Measurements from ENCODE around the gene U2AF1L4. TPM values are rescaled to one million over a fixed set of nuclear protein-coding genes. Genes with fewer than 3 reads are reported as not detected.

The U2AF1L4 gene
- total RNA-seq, 6 experiments from 2014 or later = 18.0 to 20.8 (median 18.7) TPM

GRCh38 chr19:35721374-35721773 lies 23.8 kb downstream of the U2AF1L4 start:
- TF ChIP-seq CTCF (IDR thresholded peaks at IDR 0.05) = no peak
- no peak for DNase-seq
- H3K4me3 Mint-ChIP-seq = no peak overlapping the region
- H3K27me3 Mint-ChIP-seq (ENCODE audit: insufficient read depth) = peaks cover 3% of the 10 kb centered on the region
- H3K36me3 Mint-ChIP-seq (ENCODE audit: low read depth) = peaks cover 8% of the 10 kb centered on the region; the same call in 1 of the 2 replicates
- H3K27ac Mint-ChIP-seq = no peak overlapping the region
- H3K4me1 Mint-ChIP-seq (ENCODE audit: low read depth) = peaks cover 14% of the 10 kb centered on the region
- no peaks in the 10 kb centered on the region for H3K9me3 Mint-ChIP-seq

- DNase-seq = no peak
- no peak for TF ChIP-seq CTCF (IDR thresholded peaks at IDR 0.05)
- no peak overlapping the region for H3K4me3 Mint-ChIP-seq
- no peaks in the 10 kb centered on the region for H3K9me3 Mint-ChIP-seq
- H3K27me3 Mint-ChIP-seq (ENCODE audit: insufficient read depth) = peaks cover 3% of the 10 kb centered on the region
- no peak overlapping the region for H3K27ac Mint-ChIP-seq
- H3K4me1 Mint-ChIP-seq (ENCODE audit: low read depth) = peaks cover 21% of the 10 kb centered on the region
- peaks cover 8% of the 10 kb centered on the region; the same call in 1 of the 2 replicates for H3K36me3 Mint-ChIP-seq (ENCODE audit: low read depth)
Measured at GRCh38 chr19:35720648-35721047, 24.6 kb downstream of the U2AF1L4 start.

- DNase-seq = no peak
- Mint-ChIP-seq H3K36me3 (ENCODE audit: low read depth) (peaks cover 8% of the 10 kb centered on the region; the same call in 1 of the 2 replicates), H3K27ac (peak overlapping the region; percentile 56; the same call in 1 of the 2 replicates), H3K4me3 (no peak overlapping the region), H3K4me1 (ENCODE audit: low read depth) (peaks cover 22% of the 10 kb centered on the region), H3K9me3 (no peaks in the 10 kb centered on the region), H3K27me3 (ENCODE audit: insufficient read depth) (peaks cover 3% of the 10 kb centered on the region; the same call in 1 of the 2 replicates)
- TF ChIP-seq CTCF (IDR thresholded peaks at IDR 0.05) = no peak
Measured at GRCh38 chr19:35720163-35720524, 25.1 kb downstream of the U2AF1L4 start.

GRCh38 chr19:35719402-35720162 lies 25.6 kb downstream of the U2AF1L4 start:
- Mint-ChIP-seq H3K36me3 (ENCODE audit: low read depth) (peaks cover 8% of the 10 kb centered on the region; the same call in 1 of the 2 replicates), H3K4me3 (peak overlapping the region; percentile 95), H3K27ac (peak overlapping the region; percentile 84), H3K27me3 (ENCODE audit: insufficient read depth) (peaks cover 3% of the 10 kb centered on the region; the same call in 1 of the 2 replicates), H3K4me1 (ENCODE audit: low read depth) (peaks cover 22% of the 10 kb centered on the region), H3K9me3 (no peaks in the 10 kb centered on the region)
- TF ChIP-seq CTCF (IDR thresholded peaks at IDR 0.05) = no peak
- no peak for DNase-seq

- peak overlapping the region; percentile 95 for H3K4me3 Mint-ChIP-seq
- no peak for TF ChIP-seq CTCF (IDR thresholded peaks at IDR 0.05)
- peaks cover 3% of the 10 kb centered on the region; the same call in 1 of the 2 replicates for H3K27me3 Mint-ChIP-seq (ENCODE audit: insufficient read depth)
- no peak for DNase-seq
- H3K9me3 Mint-ChIP-seq = no peaks in the 10 kb centered on the region
- H3K27ac Mint-ChIP-seq = peak overlapping the region; percentile 84
- H3K36me3 Mint-ChIP-seq (ENCODE audit: low read depth) = peaks cover 8% of the 10 kb centered on the region; the same call in 1 of the 2 replicates
- peaks cover 22% of the 10 kb centered on the region for H3K4me1 Mint-ChIP-seq (ENCODE audit: low read depth)
Measured at GRCh38 chr19:35718345-35719041, 26.7 kb downstream of the U2AF1L4 start.

All from HFFc6 (cell line).